RWPE1 (cell line): ENCODE data around the gene NDUFB7.
"Not testable (repeated sequence)": the region's sequence is repeated elsewhere in the genome, so short reads cannot be mapped to it uniquely, and the experiment has no call there.

ENCODE experiments used
- CTCF ChIA-PET: fragments of 350-600 bp; sonication (Branson Sonifier 250); formaldehyde crosslinking; extraction: SDS; loops from one replicate; lab custom pipeline; 2021; lab: Yijun Ruan, JAX
- POLR2A ChIA-PET: fragments of 400-600 bp; formaldehyde crosslinking; extraction: SDS; loops from one replicate; lab custom pipeline; 2020; ENCODE audit warnings: antibody characterized with exemption; ENCODE audit not compliant: low non-redundant PET; lab: Yijun Ruan, JAX
- DNase-seq: peaks from one replicate; pipeline ENCODE4 v3.0.0; 2012; ENCODE audit warnings: low spot score
- H3K27ac ChIP-seq: fragments of 450-650 bp; 2 replicates; pipeline ENCODE4 v1.5.1; 2017
- TF ChIP-seq, protein P1 (sequence below): fragments of 450-650 bp; conservative IDR thresholded peaks from 2 replicates; pipeline ENCODE4 v1.5.1; 2017; ENCODE audit warnings: low read depth, mild to moderate bottlenecking

Gene NDUFB7

DNA sequence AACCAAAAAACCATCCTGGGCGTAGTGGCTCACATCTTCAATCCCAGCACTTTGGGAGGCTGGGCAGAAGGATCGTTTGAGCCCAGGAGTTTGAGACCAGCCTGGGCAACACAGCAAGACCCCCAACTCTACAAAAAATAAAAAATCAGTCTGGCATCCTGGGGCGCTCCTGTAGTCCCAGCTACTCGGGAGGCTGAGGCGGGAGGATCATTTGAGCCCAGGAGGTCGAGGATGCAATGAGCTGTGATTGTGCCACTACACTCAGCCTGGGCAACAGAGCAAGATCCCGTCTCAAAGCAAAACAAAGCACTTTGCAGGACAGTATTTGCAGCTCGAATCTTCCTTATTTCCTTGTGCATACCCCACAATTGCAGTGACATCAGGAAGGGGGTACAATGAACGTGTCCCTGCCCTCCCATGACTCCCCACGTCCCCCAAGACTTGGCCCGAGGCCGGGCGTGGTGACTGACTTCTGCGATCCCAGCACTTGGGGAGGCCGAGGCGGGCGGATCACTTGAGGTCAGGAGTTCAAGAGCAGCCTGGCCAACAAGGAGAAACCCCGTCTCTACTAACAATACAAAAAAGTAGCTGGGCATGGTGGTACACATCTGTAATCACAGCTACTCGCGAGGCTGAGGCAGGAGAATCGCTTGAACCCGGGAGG lies 870 bp downstream of the NDUFB7 start:
- peak overlapping the region; percentile 100 for H3K27ac ChIP-seq
- ChIA-PET POLR2A (interaction anchor here (0.6 kb wide), 1 partner anchor 59 kb away, joined by 3 read pairs; no protein-coding TSS in a partner anchor), CTCF (interaction anchor here (0.6 to 1.4 kb wide), 4 partner anchors 10 to 115 kb away, joined by 3 to 6 read pairs (median 3); no protein-coding TSS in a partner anchor)
- TF ChIP-seq, protein P1, sequence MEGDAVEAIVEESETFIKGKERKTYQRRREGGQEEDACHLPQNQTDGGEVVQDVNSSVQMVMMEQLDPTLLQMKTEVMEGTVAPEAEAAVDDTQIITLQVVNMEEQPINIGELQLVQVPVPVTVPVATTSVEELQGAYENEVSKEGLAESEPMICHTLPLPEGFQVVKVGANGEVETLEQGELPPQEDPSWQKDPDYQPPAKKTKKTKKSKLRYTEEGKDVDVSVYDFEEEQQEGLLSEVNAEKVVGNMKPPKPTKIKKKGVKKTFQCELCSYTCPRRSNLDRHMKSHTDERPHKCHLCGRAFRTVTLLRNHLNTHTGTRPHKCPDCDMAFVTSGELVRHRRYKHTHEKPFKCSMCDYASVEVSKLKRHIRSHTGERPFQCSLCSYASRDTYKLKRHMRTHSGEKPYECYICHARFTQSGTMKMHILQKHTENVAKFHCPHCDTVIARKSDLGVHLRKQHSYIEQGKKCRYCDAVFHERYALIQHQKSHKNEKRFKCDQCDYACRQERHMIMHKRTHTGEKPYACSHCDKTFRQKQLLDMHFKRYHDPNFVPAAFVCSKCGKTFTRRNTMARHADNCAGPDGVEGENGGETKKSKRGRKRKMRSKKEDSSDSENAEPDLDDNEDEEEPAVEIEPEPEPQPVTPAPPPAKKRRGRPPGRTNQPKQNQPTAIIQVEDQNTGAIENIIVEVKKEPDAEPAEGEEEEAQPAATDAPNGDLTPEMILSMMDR, result no peak
- DNase-seq, result no peak

GRCh38 chr19:14567079-14567478 lies 4.8 kb downstream of the NDUFB7 start:
- peak overlapping the region; percentile 100 for H3K27ac ChIP-seq
- TF ChIP-seq, protein P1, result no peak
- CTCF ChIA-PET, result no interaction called here
- POLR2A ChIA-PET, result no interaction called here
- no peak for DNase-seq

GRCh38 chr19:14566712-14567077 lies 5.2 kb downstream of the NDUFB7 start:
- H3K27ac ChIP-seq, result peak overlapping the region; percentile 100
- POLR2A ChIA-PET, result no interaction called here
- TF ChIP-seq, protein P1, result no peak
- DNase-seq, result no peak
- CTCF ChIA-PET, result no interaction called here

DNA sequence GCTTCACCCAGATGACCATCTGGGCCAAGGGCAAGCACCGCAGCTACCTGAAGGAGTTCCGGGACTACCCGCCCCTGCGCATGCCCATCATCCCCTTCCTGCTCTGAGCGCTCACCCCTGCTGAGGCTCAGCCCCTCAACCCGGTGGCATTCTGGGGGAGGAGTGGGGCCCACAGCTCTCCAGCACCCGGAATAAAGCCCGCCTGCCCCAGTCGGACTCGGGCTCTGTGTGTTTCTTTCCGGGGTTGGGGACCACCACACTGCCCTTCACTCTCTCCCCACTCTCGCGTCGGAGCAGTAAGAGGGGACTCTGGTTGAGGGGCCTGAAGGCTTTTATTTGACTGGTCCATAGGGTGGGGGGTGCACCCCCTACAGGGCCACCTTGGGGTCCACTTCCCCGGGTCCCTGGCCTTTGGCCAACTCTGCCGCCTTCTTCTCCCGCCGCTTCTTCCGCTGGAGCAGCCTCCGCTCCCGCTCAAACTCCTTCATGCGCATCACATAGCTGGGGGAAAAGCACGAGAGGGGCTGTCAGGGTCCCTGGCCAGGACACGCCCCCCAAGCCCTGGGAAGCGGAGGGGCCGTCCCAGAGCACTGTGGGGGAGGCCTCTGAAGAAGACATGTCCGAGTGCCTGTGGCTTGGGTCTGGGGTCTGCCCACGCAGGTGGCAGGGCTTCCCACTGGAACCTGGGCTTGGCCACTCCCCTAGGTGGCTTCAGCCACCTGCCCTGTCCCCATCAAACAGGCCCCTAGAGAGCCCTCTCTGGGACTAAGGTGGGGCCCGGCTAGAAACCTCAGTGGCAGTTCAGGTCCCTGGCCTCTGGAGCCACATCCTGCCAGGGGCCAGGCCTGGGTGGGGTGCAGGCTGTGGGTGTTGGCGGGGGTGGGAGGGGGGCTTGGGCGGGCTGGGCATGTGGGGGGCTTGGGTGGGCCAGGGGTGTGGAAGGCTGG lies 5.8 kb downstream of the NDUFB7 start:
- POLR2A ChIA-PET, result no interaction called here
- CTCF ChIA-PET, result no interaction called here
- peak overlapping the region; percentile 100 for H3K27ac ChIP-seq
- TF ChIP-seq, protein P1, result no peak
- no peak for DNase-seq

- peak overlapping the region; percentile 100 for H3K27ac ChIP-seq
- ChIA-PET POLR2A (no interaction called here), CTCF (interaction anchor here (0.7 kb wide), 1 partner anchor 483 kb away, joined by 3 read pairs; no protein-coding TSS in a partner anchor)
- no peak for DNase-seq
- TF ChIP-seq, protein P1, result no peak
These were observed 6.6 kb downstream of the NDUFB7 start for GRCh38 chr19:14565298-14565679.

- POLR2A ChIA-PET, DNase-seq: not testable (repeated sequence)
- peak overlapping the region; percentile 100 for H3K27ac ChIP-seq
- CTCF ChIA-PET, result interaction anchor here (0.7 kb wide), 1 partner anchor 482 kb away, joined by 3 read pairs; no protein-coding TSS in a partner anchor
These were observed 7.1 kb downstream of the NDUFB7 start for GRCh38 chr19:14564652-14565297.
